HG02981 (cell line): ENCODE measurements around the gene MCF2L2.

Experiments
- ATAC-seq: cut with Tn5 transposase; IDR thresholded peaks from one replicate; pipeline ENCODE4 v1.9.1; 2021; ENCODE audit warnings: mild to moderate bottlenecking, moderate library complexity; ENCODE audit not compliant: unreplicated experiment

Gene MCF2L2

GRCh38 chr3:183370391-183370790, 58.0 kb downstream of the MCF2L2 start:
- ATAC-seq, result no peak

DNA sequence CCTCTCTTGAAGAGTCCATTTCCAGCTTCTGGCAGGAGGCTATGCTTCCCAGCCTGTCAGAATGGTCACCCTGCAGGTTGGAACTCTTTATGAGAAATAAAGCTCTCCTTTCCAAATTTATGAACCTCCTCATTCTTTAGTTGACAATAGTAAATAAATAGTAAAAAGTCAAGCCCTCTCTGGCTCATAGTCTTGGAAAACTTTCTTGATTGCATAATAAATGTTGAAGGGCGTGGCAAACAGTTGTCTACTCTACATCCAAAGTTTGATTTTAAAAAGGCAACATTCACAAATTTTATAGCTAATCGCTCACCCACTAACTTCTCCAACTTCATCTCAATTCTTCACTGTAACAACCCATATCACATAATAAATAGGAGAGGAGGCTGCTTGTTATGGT, 58.8 kb downstream of the MCF2L2 start:
- ATAC-seq, result no peak

DNA sequence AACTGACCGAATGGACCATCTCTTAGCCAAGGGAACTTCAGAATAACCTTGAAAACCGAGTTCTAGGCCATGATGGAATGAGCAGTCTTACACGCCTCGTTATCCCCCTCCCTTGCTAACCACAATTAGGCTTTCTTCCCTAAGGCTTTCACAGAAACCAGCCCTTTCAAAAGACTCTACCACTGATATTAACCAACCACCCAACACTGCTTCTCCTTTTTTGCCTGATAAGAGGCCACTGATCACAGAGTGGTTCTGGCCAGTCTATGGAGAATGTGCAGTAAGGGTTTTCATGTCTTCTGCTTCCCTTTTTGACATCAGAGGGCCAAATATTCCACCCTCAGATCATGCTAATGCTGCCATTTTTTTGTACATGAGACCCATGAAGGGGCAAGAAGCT, 59.3 kb downstream of the MCF2L2 start:
- ATAC-seq, result no peak

- ATAC-seq, result no peak
These were observed 67.3 kb downstream of the MCF2L2 start for GRCh38 chr3:183360971-183361624.

- ATAC-seq, result no peak
These were observed 69.4 kb downstream of the MCF2L2 start for GRCh38 chr3:183359036-183359435.

- ATAC-seq, result no peak
These were observed 70.8 kb downstream of the MCF2L2 start for GRCh38 chr3:183357564-183358079.

DNA sequence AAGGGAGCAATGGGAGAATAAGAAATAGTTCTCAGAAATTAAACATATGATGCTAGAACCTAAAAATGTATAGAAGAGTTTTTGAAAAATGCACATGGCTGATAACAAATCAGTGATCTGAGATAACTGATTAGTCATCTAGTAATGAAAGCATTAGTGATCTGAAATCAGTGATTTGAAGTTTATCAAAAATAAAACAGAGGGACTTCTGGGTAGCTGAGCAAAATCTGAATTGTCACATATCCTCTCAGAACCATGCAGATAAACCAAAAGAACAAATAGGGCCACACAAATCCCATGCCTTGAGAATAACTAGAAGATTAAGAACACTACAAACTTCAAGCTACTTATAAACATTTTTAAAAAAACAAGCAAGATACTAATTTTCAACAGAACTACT, 71.5 kb downstream of the MCF2L2 start:
- ATAC-seq, result no peak

- no peak for ATAC-seq
These were observed 73.5 kb downstream of the MCF2L2 start for GRCh38 chr3:183354874-183355273.

DNA sequence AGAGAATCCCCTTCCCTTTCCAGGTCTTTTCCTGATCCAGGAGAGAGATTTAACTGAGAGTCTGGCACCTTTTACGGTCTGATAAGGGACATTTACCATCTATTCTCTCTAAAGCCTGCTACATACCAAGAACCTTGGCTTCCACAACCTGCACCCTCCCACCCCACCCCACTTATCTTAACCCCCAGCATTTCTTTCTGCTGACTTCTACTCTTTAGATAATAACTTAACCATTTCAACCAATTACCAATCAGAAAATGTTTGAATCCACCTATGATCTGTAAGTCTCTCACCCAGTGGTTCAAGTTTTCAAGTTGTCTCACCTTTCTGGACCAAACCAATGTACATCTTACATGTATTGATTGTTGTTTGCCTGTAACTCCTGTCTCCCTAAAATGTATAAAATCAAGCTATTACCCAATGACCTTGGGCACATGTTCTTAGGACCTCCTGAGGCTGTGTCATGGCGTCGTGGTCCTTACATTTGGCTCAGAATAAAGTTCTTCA, 74.0 kb downstream of the MCF2L2 start:
- ATAC-seq, result no peak

DNA sequence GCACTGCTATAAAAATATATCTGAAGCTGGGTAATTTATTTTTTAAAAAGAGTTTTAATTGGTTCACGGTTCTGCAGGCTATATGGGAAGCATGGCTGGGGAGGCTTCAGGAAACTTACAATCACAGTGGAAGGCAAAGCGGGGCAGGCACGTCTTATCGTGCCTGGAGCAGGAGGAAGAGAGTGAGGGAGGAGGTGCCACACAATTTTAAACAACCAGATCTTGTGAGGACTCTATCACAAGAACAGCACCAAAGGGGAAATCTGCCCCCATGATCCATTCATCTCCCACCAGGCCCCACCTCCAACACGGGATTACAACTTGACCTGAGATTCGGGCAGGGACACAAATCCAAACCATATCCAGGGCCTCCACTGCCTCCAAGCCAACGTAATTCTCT, 75.0 kb downstream of the MCF2L2 start:
- ATAC-seq, result no peak

GRCh38 chr3:183350164-183350563, 78.3 kb downstream of the MCF2L2 start:
- ATAC-seq, result no peak

- no peak for ATAC-seq
These were observed 78.8 kb downstream of the MCF2L2 start for GRCh38 chr3:183349421-183350157.

DNA sequence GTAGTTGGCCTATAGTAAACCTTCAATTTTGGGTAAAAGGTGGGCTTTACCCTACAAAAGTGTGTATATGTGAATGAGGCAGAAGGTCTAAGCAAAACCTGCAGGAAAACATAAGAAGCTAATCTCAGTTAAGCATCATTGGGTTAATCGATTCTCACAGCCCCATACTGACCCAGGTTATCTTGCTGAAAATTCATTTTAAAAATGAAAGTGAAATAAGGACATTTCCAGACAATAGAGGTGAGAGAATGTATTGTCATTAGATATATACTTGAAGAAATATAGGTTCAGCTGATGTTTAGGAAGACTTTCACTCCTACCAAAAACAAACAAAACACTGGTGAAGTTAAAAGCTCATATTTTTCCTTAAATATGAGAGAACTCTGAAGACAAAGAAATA, 85.6 kb downstream of the MCF2L2 start:
- ATAC-seq, result no peak

DNA sequence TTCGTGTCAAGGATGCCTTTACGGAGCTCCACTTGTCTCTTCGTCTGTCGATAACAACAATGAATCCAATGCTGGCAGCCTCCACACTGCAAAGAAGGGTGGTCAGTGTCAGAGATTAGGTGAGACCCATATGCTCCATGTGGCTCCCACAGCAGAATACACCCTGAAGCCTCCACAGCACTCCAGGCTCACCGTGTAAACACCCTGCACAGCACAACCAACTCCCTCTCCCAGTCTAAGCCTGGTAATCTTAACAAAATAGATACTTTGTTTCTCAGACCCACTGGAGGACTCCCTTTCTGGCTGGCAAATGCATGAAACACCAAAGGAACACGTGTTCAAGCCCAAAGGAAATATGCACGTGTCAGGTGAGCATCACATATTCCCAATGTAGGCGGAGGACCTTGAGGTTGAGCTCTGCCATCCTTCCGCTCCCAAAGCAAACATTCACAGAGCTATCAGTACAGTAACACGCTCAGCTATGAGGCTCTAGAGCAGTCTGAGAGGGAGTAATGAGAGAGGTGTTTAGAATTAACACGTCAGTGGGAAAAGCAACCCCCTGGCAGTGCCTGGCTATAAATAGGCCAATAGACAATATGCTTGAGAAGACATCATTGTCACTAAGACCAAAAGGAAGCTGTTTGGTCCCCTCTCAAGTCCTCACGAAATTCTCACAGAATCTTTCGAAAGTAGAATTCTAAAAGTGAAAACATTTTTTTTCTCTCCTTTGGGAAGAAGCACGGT, 86.7 kb downstream of the MCF2L2 start:
- no peak for ATAC-seq

DNA sequence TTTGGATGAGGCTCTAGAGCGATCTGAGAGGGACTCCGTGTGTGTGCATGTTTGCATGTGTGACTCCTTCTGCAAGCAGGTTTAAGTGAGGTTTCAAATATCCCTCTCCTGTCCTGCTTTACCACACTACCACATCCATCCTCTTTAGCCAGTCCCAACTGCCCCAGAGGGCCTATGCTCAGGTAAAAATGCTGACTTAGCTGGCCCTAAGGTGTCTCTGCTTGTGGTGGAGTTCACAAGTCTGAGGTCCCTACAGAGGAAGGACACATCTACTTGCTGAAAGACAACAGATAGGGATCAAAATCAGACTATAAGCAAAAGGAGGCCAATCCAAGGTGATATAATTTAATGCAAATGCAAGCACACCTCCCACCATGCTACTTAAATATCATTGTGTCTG, 88.2 kb downstream of the MCF2L2 start:
- no peak for ATAC-seq

DNA sequence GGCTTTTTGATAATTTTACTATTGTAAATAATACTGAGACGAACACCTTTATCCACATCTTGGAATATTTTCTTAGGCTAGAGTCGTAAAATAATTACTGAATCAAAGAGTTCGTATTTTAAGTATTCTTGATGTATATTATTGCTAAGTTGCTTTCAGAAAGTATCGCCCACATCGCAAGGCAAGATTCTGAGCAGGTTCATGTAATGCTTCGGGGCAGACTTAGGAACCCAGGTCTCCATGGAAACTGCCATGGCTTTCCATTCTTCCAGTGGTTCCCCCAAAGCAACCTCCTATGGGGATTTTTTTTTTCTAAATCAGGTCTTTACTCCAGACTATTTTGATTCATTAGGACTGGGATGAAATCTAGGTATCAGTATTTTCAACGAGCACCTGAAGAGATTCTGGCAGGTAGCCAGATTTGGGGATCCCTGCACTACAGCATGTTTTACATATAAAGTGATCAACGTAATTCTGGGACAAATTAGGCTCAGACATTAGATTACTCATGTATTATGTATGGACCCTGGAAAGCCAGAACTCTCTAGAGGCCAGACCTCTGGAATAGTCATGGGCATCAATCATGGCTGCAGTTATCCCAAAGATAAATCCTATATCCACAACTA, 88.8 kb downstream of the MCF2L2 start:
- no peak for ATAC-seq

- ATAC-seq, result no peak
These were observed 89.9 kb downstream of the MCF2L2 start for GRCh38 chr3:183338520-183338919.

DNA sequence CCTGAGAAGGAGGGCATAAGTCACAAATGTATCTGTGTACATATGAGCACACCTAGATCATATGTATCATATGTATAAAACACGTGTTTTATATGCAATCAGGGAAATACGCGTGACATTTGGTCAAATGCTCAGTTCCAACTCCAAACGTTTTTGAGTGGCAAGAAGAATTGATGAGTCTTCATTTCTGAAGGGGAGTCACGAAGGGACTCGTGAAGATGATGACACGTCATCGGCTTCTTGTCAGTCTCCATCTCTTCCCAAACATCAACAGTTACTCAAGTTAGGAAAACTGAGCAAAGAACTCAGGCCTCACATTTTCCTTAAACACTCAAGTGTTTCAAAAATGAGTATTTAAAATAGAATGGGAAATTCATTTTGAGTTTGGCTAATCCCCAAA, 95.9 kb downstream of the MCF2L2 start:
- ATAC-seq, result no peak

- ATAC-seq, result no peak
These were observed 96.9 kb downstream of the MCF2L2 start for GRCh38 chr3:183331498-183331897.

DNA sequence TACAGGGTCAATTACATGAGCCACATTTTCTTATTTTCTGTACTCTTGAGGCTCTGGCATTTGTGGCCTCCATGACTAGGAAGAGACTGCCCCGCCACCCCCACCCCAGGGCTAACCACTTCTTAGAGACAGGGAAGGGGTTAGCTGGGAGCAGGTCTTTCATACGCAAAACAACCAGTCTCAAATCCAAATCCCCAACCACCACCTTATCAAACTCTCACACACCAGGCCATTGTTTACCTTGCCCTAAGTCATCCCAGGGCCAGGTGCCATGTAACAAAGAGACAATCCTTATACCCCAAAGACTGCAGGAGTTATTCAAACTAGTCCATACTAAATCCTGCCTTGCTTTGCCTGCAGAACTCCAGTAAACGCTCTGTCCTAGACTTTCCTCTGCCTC, 97.5 kb downstream of the MCF2L2 start:
- no peak for ATAC-seq

GRCh38 chr3:183329543-183329942, 98.9 kb downstream of the MCF2L2 start:
- ATAC-seq, result no peak
